AG09309 (cell line): Measurements from ENCODE around the gene TLR3.

Source experiments
- DNase-seq: peaks from one replicate; pipeline ENCODE4 v3.0.0-alpha.2; 2010; ENCODE audit warnings: low read depth
- H3K4me3 ChIP-seq: 2 replicates; pipeline ENCODE4 v1.5.1; 2011; ENCODE audit warnings: mild to moderate bottlenecking, low read depth, low read length, moderate library complexity; ENCODE audit not compliant: control insufficient read depth
- TF ChIP-seq, protein P1 (sequence below): IDR thresholded peaks from 2 replicates; pipeline ENCODE4 v1.5.1; 2011; ENCODE audit warnings: mild to moderate bottlenecking, low read depth, low read length, inconsistent platforms; ENCODE audit not compliant: insufficient read depth, control insufficient read depth; ENCODE audit errors: missing control alignments

Gene TLR3

DNA sequence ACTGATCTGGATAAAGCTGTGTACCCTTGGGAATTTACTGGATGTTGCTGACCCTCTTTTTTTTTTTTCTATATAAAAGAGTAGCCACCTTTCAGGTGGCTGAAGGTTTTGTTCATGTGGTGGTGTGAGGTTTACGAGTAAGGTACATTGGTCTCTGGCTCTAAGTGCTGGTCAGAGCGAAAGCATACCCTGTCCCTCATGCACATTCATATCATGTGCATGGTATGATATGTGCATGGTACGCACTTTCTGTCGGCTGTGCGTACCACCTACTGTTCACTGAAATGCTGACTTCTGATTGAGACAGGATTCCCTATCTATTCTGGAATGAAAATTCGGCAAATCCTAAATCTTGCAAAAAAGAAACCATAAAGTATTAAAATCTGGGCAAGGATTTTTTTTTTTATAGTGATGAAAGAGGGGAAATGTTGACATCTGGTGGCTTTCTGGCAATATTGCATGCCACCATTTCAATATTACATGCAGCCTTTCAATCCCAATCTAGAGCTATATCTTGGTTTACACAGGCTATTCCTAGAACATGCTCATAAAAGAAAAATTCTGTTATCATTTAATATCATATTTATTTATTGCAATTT, 68.3 kb downstream of the TLR3 start:
- TF ChIP-seq, protein P1, sequence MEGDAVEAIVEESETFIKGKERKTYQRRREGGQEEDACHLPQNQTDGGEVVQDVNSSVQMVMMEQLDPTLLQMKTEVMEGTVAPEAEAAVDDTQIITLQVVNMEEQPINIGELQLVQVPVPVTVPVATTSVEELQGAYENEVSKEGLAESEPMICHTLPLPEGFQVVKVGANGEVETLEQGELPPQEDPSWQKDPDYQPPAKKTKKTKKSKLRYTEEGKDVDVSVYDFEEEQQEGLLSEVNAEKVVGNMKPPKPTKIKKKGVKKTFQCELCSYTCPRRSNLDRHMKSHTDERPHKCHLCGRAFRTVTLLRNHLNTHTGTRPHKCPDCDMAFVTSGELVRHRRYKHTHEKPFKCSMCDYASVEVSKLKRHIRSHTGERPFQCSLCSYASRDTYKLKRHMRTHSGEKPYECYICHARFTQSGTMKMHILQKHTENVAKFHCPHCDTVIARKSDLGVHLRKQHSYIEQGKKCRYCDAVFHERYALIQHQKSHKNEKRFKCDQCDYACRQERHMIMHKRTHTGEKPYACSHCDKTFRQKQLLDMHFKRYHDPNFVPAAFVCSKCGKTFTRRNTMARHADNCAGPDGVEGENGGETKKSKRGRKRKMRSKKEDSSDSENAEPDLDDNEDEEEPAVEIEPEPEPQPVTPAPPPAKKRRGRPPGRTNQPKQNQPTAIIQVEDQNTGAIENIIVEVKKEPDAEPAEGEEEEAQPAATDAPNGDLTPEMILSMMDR = peak; percentile 56
- no peak for DNase-seq

More for the DNA sequence above, 68.3 kb downstream of the TLR3 start:
- no peak overlapping the region for H3K4me3 ChIP-seq
